ENCODE measurements around the gene ATPAF2.

DNA sequence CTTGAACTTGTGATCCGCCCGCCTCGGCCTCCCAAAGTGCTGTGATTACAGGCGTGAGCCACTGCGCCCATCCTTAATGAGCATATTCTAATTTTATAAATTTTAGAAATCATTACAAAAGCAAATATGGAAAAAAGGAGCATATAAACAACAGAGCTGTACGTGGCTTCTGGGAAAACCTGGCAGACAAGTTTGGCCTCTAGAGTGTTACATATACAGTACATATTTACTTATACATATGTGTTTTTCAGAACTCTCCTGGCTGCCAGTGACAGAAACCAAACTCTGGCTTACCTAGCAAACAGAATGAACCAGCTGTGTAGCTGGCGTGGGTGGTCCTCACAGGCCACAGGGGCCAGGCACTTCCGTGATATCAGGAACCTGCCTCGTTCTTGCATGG, 56.2 kb downstream of the ATPAF2 start:
- TF ChIP-seq, protein P1, sequence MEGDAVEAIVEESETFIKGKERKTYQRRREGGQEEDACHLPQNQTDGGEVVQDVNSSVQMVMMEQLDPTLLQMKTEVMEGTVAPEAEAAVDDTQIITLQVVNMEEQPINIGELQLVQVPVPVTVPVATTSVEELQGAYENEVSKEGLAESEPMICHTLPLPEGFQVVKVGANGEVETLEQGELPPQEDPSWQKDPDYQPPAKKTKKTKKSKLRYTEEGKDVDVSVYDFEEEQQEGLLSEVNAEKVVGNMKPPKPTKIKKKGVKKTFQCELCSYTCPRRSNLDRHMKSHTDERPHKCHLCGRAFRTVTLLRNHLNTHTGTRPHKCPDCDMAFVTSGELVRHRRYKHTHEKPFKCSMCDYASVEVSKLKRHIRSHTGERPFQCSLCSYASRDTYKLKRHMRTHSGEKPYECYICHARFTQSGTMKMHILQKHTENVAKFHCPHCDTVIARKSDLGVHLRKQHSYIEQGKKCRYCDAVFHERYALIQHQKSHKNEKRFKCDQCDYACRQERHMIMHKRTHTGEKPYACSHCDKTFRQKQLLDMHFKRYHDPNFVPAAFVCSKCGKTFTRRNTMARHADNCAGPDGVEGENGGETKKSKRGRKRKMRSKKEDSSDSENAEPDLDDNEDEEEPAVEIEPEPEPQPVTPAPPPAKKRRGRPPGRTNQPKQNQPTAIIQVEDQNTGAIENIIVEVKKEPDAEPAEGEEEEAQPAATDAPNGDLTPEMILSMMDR (IDR thresholded peaks at IDR 0.05) = no peak
- no peak for TF ChIP-seq POLR2A (IDR thresholded peaks at IDR 0.05)

Data from sigmoid colon (tissue), 3 donors.